HG03039 (cell line): ENCODE measurements around the gene CNTNAP2.

Source experiments
- ATAC-seq: cut with Tn5 transposase; IDR thresholded peaks from one replicate; pipeline ENCODE4 v1.9.1; 2021; ENCODE audit warnings: mild to moderate bottlenecking, moderate library complexity; ENCODE audit not compliant: unreplicated experiment

Gene CNTNAP2

DNA sequence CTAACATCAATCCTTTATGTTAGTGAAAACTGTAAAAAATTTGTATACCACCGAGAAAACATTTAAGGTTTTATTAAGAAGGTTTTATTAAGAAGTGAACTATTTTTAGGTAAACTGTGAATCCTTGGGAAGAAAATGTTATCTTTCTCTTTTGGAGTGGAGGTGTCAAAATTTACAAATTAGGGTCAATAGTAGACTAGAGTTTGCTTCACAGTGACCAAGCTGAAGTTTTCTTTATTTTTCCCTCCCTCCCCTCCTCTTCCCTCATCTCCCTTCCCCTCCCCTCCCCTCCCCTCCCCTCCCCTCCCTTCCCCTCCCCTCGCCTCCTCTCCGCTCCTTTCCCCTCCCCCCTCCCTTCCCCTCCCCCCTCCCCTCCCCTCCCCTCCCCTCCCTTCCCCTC, 168.8 kb downstream of the CNTNAP2 start:
- no peak for ATAC-seq

DNA sequence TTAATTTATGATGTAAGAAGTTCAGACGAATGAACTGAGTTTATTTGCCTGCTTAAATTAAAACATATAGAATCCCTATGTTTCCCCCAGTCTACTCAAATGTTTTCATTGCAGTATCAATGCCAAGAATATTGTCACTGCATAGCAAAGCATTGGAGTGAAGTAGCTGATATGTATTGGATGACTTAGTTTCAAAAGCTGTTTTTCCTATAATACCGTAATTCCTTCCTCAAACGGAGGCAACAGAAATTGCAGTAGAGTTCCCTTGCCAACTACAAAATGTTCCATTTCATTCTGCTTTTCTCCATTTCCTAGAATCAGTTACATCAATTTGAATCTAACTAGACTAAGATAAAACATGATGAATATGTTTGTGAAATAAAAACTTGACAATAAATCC, 174.1 kb downstream of the CNTNAP2 start:
- no peak for ATAC-seq

DNA sequence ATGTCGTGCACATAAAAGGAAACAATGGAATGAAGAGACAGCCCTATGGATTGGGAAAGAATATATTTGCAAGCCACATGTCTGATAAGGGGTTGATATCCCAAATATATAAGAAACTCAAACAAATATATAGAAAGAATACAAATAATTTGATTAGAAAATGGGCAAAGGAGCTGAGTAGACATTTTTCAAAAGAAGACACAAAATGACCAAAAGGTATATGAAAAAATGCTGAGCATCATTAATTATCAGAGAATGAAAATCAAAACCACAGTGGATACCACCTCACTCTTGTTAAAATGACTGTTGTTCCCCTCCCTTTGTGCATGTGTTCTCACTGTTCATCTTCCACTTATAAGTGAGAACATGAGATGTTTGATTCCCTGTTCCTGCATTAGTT, 175.3 kb downstream of the CNTNAP2 start:
- ATAC-seq, result no peak

DNA sequence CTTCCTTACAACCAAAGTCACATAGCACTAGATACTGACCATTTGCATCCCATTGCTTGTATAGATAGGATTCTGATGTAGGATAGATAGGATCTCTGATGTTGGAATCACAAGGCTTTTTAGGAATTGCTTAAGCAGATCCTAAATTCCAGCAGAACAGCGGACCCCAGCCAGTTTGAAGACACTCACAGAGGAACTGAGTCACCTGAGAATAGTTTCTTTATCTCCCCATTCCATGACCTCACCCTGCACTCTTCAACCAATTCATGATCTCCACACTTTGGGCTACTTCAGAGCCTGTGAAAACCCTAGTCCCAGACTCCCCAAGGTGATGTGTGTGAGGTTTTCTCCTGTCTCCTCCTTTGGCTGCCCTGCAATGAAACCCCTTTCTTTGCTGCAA, 179.4 kb downstream of the CNTNAP2 start:
- ATAC-seq, result no peak

DNA sequence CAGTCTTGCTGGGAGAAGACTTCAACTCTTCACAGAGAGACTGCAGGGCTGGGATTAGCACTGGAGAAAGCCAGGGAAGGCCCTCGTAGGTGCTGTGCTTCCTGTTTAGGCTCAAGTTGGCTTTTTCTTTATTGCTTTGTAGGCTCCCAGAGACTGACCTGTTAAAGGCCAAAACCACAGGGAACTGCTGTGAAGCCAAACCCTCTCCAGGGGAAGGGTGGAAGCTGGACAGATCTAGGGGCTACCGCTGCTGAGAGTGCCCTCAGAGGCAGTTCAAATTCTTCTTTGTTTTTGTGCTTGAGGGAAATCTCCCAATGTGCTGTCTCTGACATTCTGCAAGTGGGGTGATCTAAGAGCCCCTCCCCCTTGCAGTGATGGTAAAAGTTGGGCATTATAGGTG, 198.4 kb downstream of the CNTNAP2 start:
- ATAC-seq, result no peak

DNA sequence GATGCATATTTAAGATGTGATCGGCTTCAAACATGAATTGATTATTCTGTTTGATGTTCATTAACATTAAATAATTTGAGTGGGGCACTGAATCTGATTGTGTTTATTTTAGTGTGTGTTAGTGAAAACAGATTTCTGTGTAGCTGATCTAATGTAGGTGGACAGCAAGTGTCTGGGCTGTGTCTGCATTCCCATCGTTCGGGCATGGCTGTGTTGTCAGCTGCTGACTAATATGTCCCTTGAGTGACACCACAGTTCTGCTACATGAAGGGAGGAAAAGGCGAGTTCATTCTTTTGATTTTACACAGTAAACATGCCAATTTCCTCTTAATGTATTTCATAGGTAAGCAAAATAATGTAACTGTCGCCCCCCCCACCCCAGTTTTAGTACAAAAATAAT, 203.0 kb downstream of the CNTNAP2 start:
- no peak for ATAC-seq

DNA sequence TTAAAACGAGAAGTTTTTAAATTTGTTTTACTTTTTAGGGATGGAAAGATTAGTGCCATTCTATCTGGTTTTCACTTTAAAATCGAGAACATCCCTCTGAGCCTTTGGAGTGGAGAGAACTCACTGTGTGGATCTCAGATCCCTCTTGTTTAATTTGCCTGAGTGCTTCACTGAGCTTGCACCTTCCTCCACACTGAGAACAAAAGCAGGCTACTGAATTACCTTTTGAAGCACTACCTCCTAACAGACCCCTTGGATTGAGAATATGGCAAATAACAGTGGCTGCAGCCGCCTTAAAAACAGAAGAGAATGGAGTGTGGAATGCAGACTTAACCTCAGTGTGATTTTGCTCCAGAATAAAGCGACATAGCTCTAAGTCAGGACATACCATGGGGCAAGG, 204.7 kb downstream of the CNTNAP2 start:
- no peak for ATAC-seq

DNA sequence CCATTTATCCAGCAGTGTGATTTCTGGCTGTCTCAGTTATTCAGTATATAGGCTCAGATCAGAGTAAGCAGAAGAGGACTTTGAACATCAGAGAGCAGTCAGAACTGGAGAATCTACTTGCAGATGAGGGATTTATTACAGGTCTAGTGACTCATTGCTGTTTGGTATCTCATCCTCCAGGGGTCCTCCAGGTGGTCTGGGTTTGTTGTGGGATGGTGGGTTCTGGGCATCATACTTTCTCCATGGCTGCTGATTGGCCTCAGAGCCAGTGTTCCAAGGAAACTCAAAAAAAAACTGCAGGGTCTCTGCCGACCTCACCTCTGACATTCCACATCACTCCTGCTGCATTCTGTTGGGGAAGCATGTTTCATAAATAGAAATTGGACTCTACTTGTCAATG, 214.8 kb downstream of the CNTNAP2 start:
- ATAC-seq, result no peak

DNA sequence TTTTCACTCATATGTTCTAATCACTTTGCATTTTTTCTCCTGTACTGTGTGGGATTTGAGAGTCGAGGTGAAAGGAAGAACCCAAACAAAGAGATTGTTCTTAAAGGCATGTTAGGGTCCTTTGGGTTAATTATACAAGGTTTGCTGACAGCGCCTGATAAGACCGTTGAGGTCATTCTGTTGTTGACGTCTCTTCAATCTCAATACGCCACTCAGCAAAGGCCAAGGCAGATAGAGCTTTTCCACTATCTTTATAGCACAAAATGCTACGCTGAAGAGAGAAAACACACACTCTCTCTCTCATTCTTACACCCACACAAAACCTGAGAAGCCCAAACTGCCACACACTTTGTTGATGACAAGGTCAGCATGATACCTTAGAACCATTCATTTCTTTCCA, 228.7 kb downstream of the CNTNAP2 start:
- ATAC-seq, result no peak

DNA sequence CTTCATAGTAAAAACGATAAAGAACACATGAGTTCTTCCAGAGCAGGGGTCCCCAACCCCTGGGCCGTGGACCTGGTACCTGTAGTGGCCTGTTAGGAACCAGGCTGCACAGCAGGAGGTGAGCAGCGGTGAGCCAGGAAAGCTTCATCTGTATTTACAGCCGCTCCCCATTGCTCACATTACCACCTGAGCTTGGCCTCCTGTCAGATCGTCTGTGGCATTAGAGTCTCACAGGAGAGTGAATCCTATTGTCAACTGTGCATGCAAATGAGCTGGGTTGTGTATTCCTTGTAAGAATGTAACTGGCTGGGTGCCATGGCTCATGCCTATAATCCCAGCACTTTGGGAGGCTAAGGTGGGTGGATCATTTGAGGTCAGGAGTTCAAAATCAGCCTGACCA, 229.5 kb downstream of the CNTNAP2 start:
- ATAC-seq, result no peak

DNA sequence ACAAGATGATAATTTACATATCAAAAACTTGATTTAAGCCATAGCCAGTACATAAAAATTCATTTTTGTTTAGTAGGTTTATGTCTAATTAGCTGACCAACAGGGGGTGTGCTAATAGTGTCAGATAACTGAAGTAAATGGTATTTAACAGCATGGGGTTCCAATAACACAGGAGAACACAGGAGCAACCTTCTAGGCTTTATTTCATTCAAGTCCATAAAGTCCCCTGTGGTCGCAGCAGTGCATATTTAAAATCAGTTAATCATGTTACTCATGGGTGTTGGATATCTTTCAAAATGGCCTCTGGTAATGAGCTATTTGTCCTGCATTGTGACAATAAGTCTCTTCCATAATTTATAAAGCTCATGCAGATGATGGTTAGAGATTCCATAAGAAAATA, 238.6 kb downstream of the CNTNAP2 start:
- no peak for ATAC-seq

DNA sequence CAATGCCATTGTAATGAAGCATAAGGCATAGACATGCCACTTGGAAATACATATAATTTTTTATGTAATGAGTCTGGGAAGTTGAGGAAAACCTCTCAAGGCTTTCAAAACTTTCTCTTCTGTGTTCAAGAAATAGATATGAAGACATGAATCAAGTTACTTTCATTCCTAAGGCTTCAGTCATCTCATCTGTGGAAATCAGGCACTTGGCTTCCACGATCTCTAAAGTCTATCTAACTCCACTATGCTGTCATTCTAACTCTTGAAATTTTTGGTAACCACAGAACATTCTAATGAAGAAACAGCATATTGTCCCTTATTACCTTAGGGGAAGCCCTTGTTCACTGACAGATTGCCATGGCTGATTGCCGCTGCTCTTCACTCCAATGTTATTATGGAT, 242.6 kb downstream of the CNTNAP2 start:
- ATAC-seq, result no peak

DNA sequence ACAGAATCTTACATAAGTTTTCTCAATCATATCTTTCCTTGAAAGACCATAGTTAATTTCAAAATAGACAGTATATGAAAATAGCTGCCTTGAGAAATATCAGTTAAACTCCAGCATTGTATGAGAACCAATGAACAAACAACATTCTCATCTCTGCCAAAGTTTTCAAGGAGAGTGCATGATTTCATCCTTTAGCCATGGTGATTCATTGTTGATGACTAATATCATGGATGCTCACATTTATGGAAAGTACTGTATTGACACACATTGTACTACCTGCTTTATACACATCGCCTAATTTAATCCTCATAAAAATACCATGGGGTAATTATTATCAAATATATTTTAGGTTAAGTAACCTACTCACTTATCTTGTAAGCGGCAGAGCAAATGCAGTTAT, 250.3 kb downstream of the CNTNAP2 start:
- ATAC-seq, result no peak

DNA sequence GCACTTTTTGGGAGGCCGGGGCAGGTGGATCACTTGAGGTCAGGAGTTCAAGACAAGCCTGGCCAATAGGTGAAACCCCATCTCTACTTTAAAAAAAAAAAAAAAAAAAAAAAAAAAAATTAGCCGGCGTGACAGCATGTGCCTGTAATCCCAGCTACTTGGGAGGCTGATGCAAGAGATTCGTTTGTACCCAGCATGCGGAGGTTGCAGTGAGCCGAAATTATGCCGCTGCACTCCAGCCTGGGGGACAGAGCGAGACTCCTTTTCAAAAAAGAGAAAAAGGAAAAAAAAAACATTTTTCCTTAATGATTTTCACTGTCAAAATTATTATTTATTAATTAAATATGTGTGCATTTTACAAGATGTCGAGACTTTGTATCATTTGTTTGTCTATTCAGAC, 253.6 kb downstream of the CNTNAP2 start:
- ATAC-seq, result no peak

DNA sequence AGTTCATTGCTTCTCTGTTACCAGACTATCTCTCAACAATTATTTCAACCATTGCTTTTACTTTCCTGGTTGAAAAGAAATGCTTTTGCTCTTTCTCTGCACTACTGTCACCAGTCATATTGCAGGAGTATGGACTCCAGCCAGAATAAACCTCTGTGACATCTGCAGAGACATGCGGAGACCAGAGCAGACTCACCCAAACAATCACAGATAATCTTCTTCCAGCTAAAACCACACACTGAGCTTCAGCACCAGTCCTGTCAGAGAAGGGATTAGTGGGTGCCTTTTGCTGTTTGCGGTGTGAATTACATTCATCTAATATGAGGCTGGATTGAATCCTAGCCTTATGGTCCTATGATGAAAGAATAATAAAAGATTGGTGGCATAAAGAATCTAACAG, 258.6 kb downstream of the CNTNAP2 start:
- no peak for ATAC-seq

DNA sequence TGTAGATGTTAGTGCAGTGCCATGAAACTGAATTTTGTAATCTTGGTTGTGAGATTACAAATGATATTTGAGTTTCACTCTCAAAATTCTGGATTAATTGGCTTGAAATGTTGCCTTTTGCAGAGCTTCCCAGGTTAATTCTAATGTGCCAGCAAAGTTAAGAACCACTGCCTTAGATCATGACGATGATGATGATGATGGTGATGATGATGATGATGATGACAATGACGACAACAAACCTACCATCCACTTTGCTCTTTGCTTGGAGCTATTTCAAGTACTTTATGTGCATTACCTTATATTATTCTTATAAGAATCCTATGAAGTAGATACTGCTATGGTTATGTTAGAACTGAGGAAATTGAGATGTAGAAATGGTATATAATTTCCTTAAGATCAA, 261.6 kb downstream of the CNTNAP2 start:
- no peak for ATAC-seq

DNA sequence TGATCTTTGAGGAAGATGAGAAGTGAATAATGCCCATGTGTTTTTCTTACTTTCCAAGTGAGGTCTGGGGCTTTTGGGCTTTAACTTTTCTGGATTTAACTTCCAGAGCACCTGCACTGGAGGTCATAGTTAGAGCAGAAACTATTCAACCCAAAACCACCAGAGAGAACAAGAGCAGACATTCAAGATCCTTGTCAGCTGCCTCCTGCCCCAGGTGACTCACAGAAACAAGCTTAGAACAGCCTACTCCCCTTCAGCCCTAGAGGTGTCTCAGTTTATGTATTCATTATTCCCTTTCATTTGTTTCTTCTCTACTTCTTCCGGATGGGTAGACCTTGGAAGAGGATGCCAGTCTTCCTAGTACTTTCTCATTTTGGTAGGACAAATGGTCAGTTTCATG, 270.5 kb downstream of the CNTNAP2 start:
- ATAC-seq, result no peak

DNA sequence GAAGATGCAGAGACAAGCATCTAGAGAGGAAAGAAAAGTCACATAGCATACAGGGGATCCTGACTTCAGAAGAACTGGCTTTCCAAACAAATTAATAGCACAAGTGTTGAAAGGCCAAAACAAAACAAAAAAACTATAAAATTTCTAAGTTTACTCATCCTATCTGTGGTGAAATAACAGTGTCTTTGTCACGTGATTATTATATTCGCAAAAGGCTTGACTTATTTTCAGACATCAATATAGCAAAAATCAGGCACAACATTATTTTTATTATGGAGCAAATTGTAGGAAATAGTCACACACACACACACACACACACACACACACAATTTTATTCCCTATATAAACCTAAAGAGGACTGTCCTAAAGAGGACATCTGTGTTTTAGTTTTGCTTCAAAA, 272.3 kb downstream of the CNTNAP2 start:
- ATAC-seq, result no peak

DNA sequence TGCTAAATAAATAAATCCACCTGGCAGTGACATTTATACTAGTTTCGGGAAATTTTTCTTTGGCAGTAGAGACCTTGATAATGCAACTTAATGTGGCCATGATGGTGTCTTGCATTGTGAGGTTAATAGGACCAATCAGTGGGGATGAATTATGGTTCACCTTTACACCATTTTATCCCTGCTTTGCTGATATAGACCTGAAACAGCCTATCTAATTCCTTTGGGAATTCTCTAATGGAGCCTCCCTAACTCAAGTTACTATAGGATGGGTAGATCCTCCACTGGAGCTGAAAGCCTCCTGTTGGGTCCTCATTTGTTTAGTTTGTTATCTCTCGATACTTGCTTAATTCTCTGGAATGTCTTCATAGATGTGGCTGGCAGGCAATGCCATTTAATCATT, 276.7 kb downstream of the CNTNAP2 start:
- no peak for ATAC-seq

DNA sequence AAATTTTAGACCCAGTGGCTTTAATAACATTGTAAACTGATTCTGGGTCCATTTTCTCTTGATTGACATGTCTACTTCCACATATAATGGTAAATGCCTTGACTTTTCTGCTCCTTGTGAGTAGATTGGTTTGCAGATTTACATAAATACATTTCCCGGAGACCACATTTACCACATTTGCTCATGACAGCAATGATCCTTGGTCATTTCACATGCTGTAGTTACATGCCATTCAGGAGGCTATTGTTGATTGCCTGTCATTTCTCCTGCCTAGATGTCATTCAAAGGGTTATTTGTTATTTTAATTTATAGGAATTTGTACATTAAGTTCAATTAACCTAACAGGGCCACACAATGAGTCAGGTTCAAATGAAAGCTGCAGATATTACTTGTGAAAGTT, 280.5 kb downstream of the CNTNAP2 start:
- no peak for ATAC-seq

DNA sequence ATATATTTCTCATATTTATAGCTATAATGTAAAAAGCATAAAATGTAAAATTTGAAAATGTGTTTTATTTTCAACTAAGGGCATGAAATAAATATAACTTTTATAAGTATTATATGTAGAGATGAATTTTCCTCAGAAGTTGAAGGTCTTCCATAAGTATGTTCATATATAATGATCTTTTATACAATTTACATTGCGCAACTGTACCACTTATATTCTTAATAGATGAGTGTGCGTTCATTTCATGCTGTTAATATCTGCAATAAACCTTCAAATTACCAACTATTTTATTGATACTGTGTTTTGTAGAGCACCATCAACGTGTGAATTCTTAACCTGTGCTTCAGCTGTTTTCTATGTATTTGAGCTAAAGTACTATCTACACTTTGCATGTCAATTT, 285.3 kb downstream of the CNTNAP2 start:
- no peak for ATAC-seq

DNA sequence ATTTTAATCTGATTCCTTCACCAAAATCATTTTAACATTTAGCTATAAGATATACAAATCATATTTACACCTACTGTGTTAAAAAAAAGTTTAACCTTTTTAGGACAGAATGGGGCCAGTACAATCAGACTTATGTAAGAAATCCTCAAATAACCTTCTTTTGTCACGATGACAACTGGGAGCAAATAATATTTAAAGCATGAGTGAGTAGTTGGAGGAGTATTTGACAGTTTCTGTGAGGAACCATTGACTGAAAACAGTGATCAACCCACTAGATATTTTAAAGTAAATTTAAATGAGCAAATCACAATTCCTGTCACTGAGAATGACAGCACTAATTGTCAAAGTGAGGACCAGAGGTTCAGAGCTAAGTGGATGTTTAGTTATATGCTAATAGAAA, 289.1 kb downstream of the CNTNAP2 start:
- ATAC-seq, result no peak

DNA sequence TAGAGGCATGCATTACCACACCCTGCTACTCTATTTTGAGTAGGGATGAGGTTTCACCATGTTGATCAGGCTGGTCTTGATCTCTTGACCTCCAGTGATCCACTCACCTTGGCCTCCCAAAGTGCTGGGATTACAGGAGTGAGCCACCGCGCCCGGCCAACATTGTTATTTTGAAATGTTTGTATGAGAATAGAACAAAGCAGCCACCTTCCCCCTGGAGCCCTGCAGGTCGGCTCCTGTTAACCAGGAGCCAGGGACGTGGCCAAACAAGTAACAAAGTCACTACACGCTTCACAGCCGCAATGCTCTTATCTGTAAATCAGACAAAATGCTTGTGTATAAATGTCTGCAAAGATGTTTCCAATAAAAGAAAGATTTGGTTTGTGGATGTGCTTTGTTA, 295.4 kb downstream of the CNTNAP2 start:
- no peak for ATAC-seq

DNA sequence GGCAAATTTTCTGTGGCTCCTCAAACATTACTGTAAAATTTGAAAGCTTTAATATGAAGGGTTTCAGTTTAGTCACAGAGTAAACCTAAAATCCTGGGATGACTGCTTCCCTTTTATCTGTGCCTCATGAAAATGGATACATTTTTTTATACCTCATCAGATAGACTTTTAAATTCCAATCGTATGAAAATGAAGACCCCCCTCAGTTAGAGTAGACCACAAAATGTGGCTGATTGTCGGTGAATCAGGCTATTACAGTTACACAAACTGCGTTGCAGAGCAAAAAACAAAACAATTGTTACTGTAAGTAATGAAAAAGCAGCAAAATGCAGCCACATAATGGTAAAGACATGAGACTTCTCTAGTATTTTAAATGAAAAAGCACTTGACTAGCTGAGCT, 296.2 kb downstream of the CNTNAP2 start:
- no peak for ATAC-seq
